NCI-H524 (cell line): Measurements from ENCODE around the gene BAZ2B.
"Not testable (repeated sequence)": the region's sequence is repeated elsewhere in the genome, so short reads cannot be mapped to it uniquely, and the experiment has no call there.

ENCODE experiments used
- DNase-seq, 2 experiments: peaks; one replicate each; lab custom pipeline; 2025; lab: John Stamatoyannopoulos, UW

Gene BAZ2B

GRCh38 chr2:159535261-159535660, 81.1 kb downstream of the BAZ2B start:
- DNase-seq, result not testable (repeated sequence)

GRCh38 chr2:159531475-159531874, 84.9 kb downstream of the BAZ2B start:
- DNase-seq, result no peak

- no peak for DNase-seq
Measured at GRCh38 chr2:159526433-159526832, 89.9 kb downstream of the BAZ2B start.

GRCh38 chr2:159525012-159525411, 91.3 kb downstream of the BAZ2B start:
- no peak for DNase-seq

GRCh38 chr2:159521272-159521671, 95.1 kb downstream of the BAZ2B start:
- no peak for DNase-seq

GRCh38 chr2:159518321-159519005, 97.9 kb downstream of the BAZ2B start:
- DNase-seq, result no peak

- DNase-seq, result peak; percentile 22 to 58
Measured at GRCh38 chr2:159516241-159516758, 100.0 kb downstream of the BAZ2B start.

GRCh38 chr2:159515441-159515840, 100.9 kb downstream of the BAZ2B start:
- DNase-seq, result peak in 1 of 2 experiments; percentile 48

- no peak for DNase-seq
Measured at GRCh38 chr2:159513745-159514144, 102.6 kb downstream of the BAZ2B start.

- no peak for DNase-seq
Measured at GRCh38 chr2:159508140-159508539, 108.2 kb downstream of the BAZ2B start.

GRCh38 chr2:159506764-159507440, 109.4 kb downstream of the BAZ2B start:
- DNase-seq, result no peak

- DNase-seq, result no peak
Measured at GRCh38 chr2:159506202-159506601, 110.1 kb downstream of the BAZ2B start.

GRCh38 chr2:159505196-159505595, 111.2 kb downstream of the BAZ2B start:
- DNase-seq, result no peak

- DNase-seq, result no peak
Measured at GRCh38 chr2:159501743-159502142, 114.6 kb downstream of the BAZ2B start.

- DNase-seq, result no peak
Measured at GRCh38 chr2:159497847-159498246, 118.5 kb downstream of the BAZ2B start.

GRCh38 chr2:159497256-159497655, 119.1 kb downstream of the BAZ2B start:
- DNase-seq, result no peak

- DNase-seq, result no peak
Measured at GRCh38 chr2:159489476-159489875, 126.9 kb downstream of the BAZ2B start.

- DNase-seq, result no peak
Measured at GRCh38 chr2:159484532-159484931, 131.8 kb downstream of the BAZ2B start.

- no peak for DNase-seq
Measured at GRCh38 chr2:159476329-159476728, 140.0 kb downstream of the BAZ2B start.

- DNase-seq, result no peak
Measured at GRCh38 chr2:159475793-159476192, 140.6 kb downstream of the BAZ2B start.

GRCh38 chr2:159471340-159471739, 145.0 kb downstream of the BAZ2B start:
- no peak for DNase-seq

- DNase-seq, result no peak
Measured at GRCh38 chr2:159468257-159468656, 148.1 kb downstream of the BAZ2B start.

- no peak for DNase-seq
Measured at GRCh38 chr2:159462961-159463360, 153.4 kb downstream of the BAZ2B start.
